Hematopoietic multipotent progenitor cell treated with erythropoietin and hydrocortisone succinate and interleukin-3 and kit ligand, for 8 days (in vitro differentiated cells): ENCODE data around the gene ACTN3.
A peak's percentile ranks its signal among the peaks of the same experiment; 100 is the strongest.

ENCODE experiments used
- DNase-seq: peaks from one replicate; pipeline ENCODE4 v3.0.0-alpha.2; 2015

Gene ACTN3

DNA sequence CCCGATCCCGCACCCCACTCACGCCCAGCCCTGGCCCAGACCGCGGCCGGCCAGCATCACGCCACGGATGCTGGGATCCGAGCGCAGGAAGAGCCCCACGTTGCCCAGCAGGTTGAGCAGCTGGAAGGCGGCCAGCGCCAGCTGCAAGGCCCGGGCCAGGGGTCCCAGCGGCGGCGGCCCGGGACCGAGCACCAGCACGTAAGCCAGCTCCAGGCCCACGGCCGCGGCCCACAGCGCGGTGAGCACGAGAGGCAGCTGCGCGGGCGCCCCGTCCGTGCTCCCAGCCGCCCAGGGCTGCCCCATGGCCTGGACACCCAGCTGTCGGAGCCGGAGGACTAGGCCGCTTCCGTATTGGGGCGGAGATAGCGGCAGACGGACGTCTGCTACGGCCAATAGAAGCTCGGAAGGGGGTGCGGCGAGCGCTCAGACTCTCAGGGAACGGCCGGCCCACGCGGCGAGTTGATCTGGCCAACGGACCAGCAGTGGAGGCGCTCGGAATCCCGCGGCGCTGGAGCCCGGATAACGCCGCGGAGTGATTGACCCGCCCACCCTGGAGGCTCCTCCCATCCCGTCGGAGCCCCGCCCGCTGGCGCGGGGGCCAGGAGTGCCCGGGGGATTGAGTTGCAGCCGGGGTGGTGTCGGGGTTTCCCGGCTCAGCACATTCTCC lies 869 bp upstream of the ACTN3 start, which contains the start of gene ZDHHC24:
Gene ZDHHC24, minus strand, starts transcription at position 348 of the 667 bp plus-strand sequence. Its CDS starts 45 bp downstream, at position 303.
- DNase-seq: peak; percentile 97

DNA sequence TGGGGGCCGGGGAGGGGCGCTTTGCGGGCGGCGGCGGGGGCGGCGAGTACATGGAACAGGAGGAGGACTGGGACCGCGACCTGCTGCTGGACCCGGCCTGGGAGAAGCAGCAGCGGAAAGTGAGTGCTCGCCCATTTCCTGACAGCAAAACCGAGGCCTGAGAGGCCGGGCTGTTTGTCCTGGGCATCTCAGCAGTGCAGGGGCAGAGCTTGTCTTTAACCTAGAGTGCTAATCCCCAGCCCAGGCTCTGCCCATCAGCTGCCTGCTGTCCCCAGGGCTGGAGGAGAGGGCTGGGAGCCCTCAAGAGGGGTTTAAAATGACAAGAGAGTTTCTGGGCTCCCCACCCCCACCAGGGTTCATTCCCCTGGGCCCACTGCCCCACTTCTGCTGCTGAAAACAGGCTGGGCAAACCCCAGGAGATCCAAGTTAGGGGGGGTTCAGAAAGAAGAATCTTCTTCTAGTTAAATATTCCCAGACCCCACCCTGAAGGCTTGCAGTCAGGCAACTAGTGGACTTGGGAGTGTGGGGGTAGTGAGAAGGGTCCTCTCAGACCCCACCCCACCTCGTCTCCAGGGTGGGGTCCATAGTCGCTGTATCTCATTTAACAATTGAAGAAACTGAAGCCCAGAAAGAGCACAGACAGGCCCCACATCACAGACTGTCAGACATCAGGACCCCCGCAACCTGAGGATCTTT lies 411 bp downstream of the ACTN3 start:
- no peak for DNase-seq

DNA sequence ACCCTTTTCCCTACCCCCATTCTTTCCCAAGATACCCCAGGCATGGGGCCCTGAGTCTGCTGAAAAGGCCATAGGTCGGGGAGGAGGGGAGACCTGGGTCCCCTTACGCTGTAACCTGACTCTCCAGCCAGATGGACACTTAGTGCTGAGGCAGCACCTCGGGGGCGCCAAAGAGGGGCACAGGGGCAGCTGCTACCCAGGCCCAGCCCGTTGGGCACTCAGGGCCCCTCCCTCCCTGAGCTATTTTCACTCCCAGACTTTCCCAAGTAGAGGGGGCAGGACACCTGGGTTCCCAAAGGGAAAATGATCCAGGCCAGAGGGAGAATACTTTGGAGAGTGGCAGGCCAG lies 933 bp downstream of the ACTN3 start:
- DNase-seq: no peak

DNA sequence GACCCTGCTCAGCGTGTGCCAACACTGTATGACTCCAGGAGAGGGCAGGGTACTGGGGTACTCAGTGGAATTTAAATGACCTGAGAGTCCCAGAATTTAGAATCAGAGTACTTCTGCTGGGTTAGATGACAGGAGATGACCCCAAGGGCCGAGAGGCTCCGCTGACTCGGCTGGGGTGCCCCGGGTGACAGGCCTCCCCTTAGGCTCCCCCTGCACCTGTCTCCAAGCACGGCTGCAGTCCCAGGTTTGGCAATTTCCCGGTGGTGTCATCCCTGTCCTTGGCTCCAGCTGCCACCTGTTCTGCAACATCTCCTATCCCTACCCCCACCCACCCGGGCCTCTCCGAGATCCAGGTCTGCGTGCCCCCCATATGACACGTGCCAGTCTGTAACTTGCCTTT lies 1.3 kb downstream of the ACTN3 start:
- no peak for DNase-seq

DNA sequence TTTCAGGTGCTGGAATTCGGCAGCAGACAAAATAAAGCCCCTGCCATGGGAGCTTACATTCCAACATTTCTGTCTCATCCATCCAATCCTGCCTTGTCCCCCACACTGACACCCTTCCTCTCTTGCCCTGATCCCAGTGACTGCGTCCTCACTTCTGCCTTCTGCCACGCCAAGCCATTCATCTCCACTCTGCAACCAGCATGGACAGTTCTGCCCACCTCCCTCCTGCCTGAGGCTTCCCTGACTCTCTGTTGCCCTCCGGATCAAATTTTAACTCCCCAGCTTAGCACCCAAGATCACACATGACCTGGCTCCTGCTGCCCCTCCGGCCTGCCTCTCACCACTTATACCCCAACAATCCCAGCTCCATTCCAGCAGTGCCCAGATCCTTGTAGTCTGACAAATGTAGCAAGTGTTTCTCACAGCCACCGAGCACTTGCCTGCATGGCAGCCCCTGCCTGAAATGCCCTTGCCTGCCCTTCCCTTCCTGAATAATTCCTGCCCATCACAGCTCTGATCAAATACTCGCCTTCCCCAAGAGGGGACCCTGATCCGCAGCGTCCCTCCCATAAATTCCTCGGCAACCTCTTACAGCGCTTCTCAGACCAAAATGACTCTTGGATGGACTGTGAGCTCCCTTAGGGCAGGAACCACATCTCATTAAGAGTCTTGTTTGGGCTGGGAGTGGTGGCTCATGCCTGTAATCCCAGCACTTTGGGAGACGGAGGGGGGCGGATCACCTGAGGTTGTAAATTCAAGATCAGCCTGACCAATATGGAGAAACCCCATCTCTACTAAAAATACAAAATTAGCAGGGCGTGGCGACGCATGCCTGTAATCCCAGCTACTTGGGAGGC lies 2.3 kb downstream of the ACTN3 start:
- no peak for DNase-seq

DNA sequence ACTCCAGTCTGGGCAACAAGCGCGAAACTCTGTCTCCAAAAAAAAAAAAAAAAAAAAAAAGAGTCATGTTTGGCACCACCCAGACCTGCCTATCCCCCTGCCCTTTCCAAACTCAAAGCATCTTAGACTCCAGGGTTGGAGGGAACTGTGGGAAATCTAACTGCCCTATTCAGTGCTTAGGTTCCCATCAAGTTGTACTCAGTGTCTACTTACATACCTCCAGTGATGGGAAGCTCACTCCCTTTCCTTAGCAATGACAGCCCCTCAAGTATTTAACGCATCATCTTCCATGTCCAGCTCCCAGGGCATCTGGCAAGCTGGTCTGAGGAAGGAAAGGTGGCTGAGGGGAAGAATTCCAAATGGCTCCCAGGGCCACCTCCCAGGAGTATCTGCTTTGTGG lies 3.0 kb downstream of the ACTN3 start:
- DNase-seq: no peak

DNA sequence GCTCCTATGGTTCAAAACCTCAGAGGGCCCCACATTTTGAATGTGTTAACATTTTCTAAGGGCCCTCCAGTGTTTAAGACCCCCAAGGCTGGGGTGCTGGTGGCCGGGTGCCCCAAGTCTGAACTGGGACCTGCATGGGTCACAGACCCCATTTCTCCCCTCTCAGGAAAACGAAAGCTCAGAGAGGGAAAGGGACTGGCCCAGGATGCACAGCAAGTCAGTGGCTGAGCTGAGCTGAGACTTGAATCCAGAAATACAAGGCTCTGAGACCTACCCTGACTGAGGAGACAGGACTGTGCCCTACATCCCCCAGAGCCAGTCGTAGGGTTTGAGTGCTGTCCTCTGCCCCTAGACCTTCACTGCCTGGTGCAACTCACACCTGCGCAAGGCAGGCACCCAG lies 4.2 kb downstream of the ACTN3 start:
- DNase-seq: no peak

DNA sequence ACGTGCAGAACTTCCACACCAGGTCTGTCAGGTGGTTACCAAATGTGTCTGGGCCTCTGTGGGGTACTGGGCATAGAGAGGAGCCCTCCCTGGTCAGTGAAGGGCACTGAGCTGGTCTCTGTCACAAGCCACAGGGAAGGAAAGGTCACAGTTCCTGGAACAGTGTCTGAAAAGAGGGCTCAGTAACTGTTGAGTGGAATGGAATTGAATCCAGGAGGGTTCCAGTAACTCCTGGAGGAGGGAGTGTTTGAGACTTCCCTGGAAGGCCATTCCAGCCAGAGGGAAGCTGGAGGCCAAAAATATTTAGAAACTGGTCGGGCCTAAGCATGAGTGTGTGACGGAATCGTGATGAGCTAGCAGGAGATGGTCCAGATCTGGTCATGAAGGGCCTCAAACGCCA lies 7.9 kb downstream of the ACTN3 start:
- no peak for DNase-seq

DNA sequence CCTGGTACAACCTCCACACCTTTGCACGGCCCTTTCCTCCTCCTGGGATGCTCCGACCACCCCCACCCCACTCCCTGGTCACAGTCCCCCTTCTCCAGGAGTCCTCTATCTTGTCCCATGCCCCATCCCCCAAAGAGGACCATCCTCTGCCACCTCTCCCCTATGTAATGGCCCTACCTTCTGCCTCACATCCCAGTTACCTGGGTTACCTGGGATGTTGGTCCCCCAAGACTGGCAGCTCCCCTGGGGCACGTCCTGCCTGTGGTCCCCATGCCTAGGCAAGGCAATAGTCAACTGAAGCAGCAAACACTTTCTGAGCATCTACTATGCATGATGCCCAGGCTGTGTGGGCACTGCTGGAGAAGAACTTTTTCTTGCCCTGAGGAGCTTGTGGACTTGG lies 8.7 kb downstream of the ACTN3 start:
- DNase-seq: no peak

DNA sequence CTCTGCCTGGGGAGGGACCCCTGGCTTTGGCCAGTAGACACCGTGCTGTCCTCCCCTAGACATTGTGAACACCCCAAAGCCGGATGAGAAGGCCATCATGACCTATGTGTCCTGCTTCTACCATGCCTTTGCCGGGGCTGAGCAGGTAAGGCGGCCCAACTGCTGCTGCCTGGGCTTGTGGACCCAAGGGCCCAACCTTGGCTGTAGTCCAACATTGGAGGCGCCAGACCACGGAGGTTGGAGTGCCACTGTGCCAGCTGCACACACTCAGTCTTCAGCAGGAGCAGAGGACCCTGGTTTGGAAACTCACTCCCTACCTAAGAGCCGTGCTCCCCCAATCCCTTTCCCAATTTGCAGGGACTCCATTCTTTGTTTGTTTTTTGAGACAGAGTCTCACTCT lies 9.4 kb downstream of the ACTN3 start:
- DNase-seq: no peak

DNA sequence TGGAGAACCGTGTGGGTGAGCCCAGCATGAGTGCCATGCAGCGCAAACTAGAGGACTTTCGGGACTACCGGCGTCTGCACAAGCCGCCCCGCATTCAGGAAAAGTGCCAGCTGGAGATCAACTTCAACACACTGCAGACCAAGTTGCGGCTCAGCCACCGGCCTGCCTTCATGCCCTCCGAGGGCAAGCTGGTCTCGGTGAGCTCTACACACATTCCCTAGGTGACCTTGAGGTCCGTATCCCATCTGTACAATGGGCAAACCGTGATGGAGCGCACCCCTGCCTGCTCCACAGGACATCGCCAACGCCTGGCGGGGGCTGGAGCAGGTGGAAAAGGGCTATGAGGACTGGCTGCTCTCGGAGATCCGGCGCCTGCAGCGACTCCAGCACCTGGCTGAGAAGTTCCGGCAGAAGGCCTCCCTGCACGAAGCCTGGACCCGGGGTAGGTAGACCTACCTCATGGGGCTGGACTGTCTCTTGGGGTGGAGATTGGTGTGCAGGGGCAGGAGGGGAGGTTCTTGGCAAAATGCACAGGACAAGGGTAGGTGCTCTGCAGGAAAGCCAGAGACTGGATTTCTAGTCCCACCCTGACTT lies 11.1 kb downstream of the ACTN3 start:
- no peak for DNase-seq

DNA sequence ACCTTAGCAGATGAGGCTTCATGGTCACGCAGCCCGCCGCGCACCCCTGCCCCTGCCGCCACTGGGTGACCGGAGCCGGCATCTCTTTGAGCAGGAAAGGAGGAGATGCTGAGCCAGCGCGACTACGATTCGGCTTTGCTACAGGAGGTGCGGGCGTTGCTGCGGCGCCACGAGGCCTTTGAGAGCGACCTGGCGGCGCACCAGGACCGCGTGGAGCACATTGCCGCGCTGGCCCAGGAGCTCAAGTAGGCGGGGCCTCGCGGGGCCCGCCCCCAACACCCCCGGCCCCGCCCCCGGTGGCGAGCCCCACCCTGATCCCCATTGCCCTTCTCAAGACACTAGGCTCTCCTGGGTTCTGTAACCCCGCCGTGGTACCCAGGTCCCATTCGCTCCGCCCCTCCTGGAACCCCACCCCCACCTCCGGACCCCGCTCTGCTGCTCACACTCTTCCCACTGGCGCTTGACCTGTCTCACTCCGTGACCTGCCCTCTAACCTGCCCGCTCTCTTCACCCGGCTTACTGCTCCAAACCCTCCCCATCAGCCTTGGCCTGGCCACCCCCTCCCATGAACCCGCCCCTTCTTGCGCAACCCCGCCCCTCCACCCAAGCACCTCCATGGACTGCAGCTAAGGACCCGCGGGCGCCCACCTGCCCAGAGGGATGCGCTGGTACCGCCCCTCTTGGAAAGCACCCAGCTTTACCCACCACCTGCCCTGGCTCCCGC lies 12.6 kb downstream of the ACTN3 start:
- DNase-seq: peak; percentile 41

DNA sequence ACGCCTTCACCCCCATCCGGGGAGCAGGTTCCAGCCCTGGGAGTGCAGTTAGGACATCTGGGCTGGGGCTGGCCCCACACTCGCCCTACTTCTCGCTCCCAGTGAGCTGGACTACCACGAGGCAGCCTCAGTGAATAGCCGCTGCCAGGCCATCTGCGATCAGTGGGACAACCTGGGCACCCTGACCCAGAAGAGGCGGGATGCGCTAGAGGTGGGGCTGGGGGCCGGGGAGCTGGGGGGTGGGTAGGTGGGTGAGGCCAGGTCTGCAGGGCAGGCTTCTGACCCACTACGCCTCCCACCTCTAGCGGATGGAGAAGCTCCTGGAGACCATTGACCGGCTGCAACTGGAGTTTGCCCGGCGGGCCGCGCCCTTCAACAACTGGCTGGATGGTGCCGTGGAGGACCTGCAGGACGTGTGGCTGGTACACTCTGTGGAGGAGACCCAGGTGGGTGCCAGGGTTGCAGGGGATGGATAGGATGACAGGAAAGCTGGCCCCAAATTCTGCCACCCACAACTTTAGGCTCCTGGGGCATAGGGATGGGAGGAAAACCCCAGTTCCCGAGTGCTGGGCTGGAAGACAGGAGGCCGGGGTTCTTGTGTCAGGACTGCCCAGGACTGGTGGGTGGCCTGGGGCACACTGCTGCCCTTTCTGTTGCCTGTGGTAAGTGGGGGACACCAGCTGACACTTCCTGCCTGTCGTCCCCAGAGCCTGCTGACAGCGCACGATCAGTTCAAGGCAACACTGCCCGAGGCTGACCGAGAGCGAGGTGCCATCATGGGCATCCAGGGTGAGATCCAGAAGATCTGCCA lies 13.4 kb downstream of the ACTN3 start:
- DNase-seq: no peak

DNA sequence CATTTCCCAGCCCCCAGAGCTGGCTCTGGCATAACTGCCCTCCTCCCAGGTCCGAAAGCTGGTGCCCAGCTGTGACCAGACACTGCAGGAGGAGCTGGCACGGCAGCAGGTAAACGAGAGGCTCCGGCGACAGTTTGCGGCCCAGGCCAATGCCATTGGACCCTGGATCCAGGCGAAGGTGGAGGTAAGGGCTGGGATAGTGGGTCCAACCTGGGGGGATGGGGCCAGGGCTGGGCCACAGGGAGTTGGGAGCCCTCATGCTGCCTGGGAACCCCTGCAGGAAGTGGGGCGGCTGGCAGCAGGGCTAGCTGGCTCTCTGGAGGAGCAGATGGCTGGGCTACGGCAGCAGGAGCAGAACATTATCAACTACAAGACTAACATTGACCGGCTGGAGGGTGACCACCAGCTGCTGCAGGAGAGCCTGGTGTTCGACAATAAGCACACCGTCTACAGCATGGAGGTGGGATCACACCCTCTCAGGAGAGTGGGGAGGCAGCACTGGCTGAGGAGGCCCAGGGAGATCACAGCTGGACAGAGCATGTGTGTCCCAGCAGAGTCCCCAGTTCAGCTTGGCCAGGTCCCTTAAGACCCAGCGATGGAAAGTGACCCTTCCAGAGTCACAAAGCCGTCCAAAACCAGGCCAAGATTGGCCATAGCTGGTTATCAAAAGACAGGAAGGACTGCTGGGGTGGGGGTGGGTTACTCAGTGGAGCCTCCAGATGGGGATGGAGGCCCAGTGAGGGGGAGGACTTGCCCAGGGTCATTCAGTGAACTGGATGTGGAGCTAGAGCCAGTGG lies 14.7 kb downstream of the ACTN3 start:
- no peak for DNase-seq

DNA sequence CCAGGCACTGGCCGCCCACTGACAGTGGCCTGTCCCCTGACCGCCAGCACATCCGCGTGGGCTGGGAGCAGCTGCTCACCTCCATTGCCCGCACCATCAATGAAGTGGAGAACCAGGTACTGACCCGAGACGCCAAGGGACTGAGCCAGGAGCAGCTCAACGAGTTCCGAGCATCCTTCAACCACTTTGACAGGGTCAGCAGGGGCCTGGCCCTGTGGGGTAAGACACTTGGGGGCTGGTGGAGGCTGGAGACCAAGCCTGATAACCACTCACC lies 15.2 kb downstream of the ACTN3 start:
- no peak for DNase-seq

DNA sequence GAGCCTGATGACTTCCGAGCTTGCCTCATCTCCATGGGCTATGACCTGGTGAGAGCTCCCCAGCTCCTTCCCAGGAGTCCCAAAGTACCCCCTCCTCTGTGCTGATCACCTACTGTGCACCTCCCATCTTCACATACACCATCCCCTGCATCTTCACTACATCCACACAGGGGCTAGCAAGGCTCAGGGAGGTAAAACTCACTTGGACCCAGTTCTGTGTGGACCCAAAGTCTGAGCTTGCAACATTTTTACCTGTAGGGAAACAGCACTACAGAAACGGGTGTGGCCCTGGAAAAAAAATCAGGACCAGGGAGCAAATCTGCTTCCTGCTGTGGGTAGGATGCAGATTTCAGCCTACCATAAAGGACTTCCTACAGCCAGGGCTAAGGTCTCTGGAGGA lies 15.6 kb downstream of the ACTN3 start:
- no peak for DNase-seq

DNA sequence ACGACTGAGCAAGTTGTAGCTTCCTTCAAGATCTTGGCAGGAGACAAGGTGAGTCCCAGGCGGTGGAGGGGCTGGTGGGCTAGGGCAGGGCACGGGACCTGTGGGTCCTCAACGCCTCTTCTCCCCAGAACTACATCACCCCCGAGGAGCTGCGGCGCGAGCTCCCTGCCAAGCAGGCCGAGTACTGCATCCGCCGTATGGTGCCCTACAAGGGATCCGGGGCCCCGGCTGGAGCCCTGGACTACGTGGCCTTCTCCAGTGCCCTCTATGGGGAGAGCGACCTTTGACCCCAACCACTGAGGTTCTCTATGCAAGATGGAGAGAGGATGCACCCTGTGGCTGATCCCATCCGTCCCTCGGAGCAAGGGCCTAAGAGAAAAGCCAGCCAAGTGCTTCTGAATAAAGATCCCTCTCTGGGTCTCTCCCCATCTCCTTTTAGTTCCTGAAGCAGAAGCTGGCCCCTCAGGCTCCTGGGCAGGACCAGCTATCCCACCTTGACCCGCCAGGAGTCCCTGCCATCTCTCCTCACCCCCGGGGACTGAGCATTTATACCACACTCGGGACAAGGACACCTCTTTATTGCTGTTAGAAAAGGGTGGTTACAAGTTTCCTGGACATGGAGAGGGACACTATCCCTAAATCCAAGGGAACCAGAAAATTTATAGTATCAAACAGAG lies 16.3 kb downstream of the ACTN3 start:
- no peak for DNase-seq

DNA sequence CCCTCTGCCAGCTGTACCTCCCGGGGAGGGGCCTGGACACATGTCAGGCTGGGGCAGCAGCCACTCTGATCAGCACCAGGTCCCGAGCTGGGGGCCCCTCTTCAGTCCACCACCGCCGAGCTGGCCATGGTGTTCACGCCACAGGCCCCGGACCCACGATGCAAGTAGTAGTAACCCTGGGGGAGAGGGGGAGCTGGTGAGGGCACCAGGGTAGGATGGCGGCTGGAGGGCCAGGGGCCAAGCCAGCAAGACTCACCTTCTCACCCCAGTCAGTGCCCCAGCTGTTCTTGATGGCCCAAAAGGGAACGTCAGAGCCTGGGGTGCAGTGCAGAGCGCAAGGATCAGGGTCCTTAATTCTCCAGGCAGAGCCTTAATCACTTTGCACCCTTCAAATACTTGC lies 17.1 kb downstream of the ACTN3 start:
- no peak for DNase-seq

DNA sequence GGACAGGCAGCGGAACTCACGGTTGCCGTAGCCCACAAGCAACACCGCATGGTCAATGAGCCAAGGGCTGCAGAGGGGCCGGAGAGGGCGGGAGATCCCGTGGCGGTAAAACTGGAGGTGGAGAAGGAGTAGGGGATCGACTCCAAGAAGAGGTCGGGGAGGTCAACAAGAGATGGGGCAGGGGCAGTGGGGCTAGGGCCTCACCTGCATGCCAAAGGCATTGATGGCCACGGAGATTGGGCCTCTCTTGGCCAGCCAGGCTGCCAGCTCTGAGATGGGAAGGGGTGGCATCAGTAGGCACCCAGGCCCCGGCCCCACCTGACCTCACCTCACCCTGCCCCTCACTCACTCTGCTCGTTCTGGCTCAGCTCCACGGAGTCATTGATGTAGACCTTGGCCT lies 17.8 kb downstream of the ACTN3 start:
- DNase-seq: no peak

DNA sequence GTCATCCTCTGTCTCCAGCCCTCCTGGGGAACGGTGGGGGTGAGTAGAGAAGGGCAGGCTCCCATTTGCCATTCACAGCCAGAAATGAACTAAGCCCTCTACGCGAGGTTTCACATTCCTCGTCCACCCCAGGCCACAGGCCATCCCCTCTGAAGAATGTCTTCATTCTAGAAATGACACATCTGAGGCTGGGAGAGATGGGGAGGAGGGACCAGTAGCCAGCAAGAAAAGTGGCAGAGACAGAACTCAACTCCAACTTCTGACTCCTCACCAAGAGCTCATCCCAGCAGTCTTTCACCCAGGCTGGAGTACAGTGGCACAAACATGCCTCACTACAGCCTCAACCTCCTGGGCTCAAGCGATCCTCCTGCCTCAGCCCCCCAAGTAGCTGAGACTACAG lies 18.3 kb downstream of the ACTN3 start:
- no peak for DNase-seq

DNA sequence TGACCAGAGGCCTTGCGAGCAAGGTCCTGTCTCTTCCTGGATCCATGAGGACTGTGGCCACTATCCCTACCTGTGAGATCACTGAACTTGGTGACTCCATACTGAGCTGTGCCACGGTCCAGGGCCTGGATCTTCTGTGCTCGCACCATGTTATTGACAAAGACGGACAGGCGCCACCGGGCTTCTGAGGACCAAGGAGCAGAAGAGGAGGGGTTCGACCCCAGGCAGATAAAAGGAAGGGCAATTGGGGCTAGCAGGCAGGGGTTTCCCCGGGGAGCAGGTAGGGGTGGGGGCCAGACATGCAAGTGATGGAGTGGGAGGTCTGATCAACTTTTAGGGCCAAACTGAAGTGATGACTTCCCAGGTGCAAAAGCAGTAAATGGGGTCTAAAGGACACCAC lies 19.5 kb downstream of the ACTN3 start:
- DNase-seq: no peak
